HFFc6 (cell line): ENCODE results near the gene F2. TPM values are rescaled to one million over a fixed set of nuclear protein-coding genes. Genes with fewer than 3 reads are reported as not detected.

Source experiments
- DNase-seq: peaks from one replicate; pipeline ENCODE4 v3.0.0-alpha.2; 2018
- H3K27ac Mint-ChIP-seq: 2 replicates; pipeline ENCODE4 v1.8.0; 2020; ENCODE audit warnings: mild to moderate bottlenecking, mixed read lengths
- H3K27me3 Mint-ChIP-seq: 2 replicates; pipeline ENCODE4 v1.8.0; 2021; ENCODE audit warnings: mild to moderate bottlenecking, moderate library complexity, mixed read lengths; ENCODE audit not compliant: insufficient read depth
- H3K36me3 Mint-ChIP-seq: 2 replicates; pipeline ENCODE4 v1.8.0; 2021; ENCODE audit warnings: low read depth, mixed read lengths
- H3K4me1 Mint-ChIP-seq: 2 replicates; pipeline ENCODE4 v1.8.0; 2020; ENCODE audit warnings: low read depth, mixed read lengths
- H3K4me3 Mint-ChIP-seq: 2 replicates; pipeline ENCODE4 v1.8.0; 2020; ENCODE audit warnings: mild to moderate bottlenecking, moderate library complexity, mixed read lengths
- H3K9me3 Mint-ChIP-seq: 2 replicates; pipeline ENCODE4 v1.8.0; 2020; ENCODE audit warnings: mild to moderate bottlenecking, mixed read lengths
- CTCF ChIP-seq: fragments of 200-600 bp; sonication (generic); IDR thresholded peaks from 2 replicates; pipeline ENCODE4 v1.5.0; 2021; ENCODE audit warnings: antibody characterized with exemption, mild to moderate bottlenecking
- total RNA-seq, 6 experiments: library from RNA; stranded (reverse); fragmentation: NEBNext Ultra II Directional; extraction: Animal tissue kit (Norgen Biotek cat#: 25700); gene quantifications; 2 replicates in 1 of 6; 3 replicates in 5 of 6; pipeline ENCODE4 v1.2.3, GENCODE V29; 2021

The F2 gene
- total RNA-seq, 6 experiments from 2014 or later, result not detected

DNA sequence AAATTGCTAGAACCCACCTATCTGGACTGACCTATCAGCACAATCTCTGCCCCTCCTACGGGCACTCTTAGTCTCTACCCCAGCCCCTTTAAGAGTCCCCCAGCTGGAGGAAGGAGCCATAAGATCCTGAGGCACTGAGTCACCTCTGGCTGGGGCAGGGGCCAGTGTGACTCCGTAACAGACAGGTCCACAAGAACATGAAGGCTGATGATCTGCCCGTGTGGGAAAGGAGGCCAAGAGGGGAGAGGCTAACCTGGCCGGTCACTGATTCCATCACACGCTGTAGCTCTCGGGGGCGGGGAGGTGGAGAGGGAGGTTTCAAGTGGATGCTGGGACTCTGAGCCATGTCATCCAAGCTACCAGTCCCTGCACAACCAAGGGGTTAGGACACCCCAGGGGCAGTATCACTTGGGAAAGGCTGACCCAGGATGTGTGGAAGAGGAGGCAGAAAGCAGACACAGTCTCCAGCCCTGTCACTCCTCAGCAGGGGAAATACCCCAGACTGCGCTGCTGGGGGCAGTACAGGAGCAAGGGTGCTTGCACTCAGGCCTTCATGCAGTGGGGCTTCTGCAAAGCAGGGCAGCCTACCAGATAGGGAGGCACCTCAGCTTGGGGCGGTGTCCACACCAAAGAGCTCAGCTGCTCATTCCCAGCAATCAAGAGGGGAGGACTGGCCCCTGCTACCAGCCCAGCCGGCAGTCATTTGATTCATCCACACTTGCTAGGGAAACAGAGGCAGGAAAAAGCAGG is 40.8 kb upstream of the F2 start:
- Mint-ChIP-seq H3K4me3 (no peak overlapping the region), H3K27me3 (peaks cover 8% of the 10 kb centered on the region), H3K9me3 (no peaks in the 10 kb centered on the region; the same call in 1 of the 2 replicates), H3K4me1 (peaks cover 26% of the 10 kb centered on the region), H3K27ac (peak overlapping the region; percentile 66), H3K36me3 (peaks cover 17% of the 10 kb centered on the region)
- no peak for TF ChIP-seq CTCF
- DNase-seq, result no peak

GRCh38 chr11:46678741-46679130 is 40.3 kb upstream of the F2 start:
- no peaks in the 10 kb centered on the region; the same call in 1 of the 2 replicates for H3K9me3 Mint-ChIP-seq
- no peak overlapping the region for H3K27ac Mint-ChIP-seq

GRCh38 chr11:46679241-46680163 is 39.5 kb upstream of the F2 start:
- peaks cover 8% of the 10 kb centered on the region for H3K27me3 Mint-ChIP-seq
- peaks cover 17% of the 10 kb centered on the region for H3K36me3 Mint-ChIP-seq
- no peak for TF ChIP-seq CTCF
- H3K4me1 Mint-ChIP-seq, result peaks cover 37% of the 10 kb centered on the region
- no peak overlapping the region for H3K27ac Mint-ChIP-seq
- DNase-seq, result no peak
- no peak overlapping the region for H3K4me3 Mint-ChIP-seq
- no peaks in the 10 kb centered on the region; the same call in 1 of the 2 replicates for H3K9me3 Mint-ChIP-seq

More at GRCh38 chr11:46678741-46679130, 40.3 kb upstream of the F2 start:
- H3K4me3 Mint-ChIP-seq, result no peak overlapping the region
- TF ChIP-seq CTCF, result no peak
- DNase-seq, result no peak
- peaks cover 8% of the 10 kb centered on the region for H3K27me3 Mint-ChIP-seq
- H3K4me1 Mint-ChIP-seq, result peaks cover 32% of the 10 kb centered on the region
- H3K36me3 Mint-ChIP-seq, result peaks cover 17% of the 10 kb centered on the region

- DNase-seq, result no peak
- H3K9me3 Mint-ChIP-seq, result no peaks in the 10 kb centered on the region; the same call in 1 of the 2 replicates
- no peak overlapping the region for H3K27ac Mint-ChIP-seq
- H3K4me3 Mint-ChIP-seq, result no peak overlapping the region
- H3K4me1 Mint-ChIP-seq, result peaks cover 30% of the 10 kb centered on the region
- peaks cover 8% of the 10 kb centered on the region for H3K27me3 Mint-ChIP-seq
- TF ChIP-seq CTCF, result no peak
- H3K36me3 Mint-ChIP-seq, result peaks cover 17% of the 10 kb centered on the region
Observed at GRCh38 chr11:46680164-46680760, 38.8 kb upstream of the F2 start.

DNA sequence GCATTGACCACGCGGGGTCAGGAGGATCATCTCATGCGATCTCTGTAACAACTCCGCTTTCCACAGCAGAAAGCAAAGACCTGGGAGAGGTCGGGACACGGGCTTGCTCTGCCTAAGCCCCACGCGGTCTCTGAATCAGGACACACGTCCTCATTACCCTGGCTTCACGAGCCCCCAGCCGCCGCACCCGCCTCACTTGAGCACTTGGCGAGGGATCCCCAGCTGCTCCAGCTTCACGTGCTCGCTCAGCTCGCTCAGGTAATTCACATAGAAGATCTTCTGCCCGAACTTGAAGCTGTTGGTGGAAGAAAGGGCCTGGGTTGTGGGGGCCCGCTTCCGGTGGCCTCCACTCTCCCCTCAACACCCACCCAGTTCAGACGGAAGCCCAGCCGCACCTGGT is 38.2 kb upstream of the F2 start:
- TF ChIP-seq CTCF, result no peak
- Mint-ChIP-seq H3K27ac (no peak overlapping the region), H3K9me3 (no peaks in the 10 kb centered on the region; the same call in 1 of the 2 replicates), H3K4me1 (peaks cover 25% of the 10 kb centered on the region), H3K27me3 (peaks cover 6% of the 10 kb centered on the region), H3K36me3 (peaks cover 17% of the 10 kb centered on the region), H3K4me3 (no peak overlapping the region)
- no peak for DNase-seq
